HepG2 (cell line): ENCODE measurements around the gene TMEM132D. TPM values are rescaled to one million over a fixed set of nuclear protein-coding genes. Genes with fewer than 3 reads are reported as not detected.

Experiments
- ATAC-seq: fragments of 200-7000 bp; cut with Tn5 transposase; 3 replicates; pipeline ENCODE4 v1.9.1; 2020; ENCODE audit warnings: mild to moderate bottlenecking, moderate library complexity
- BruUV-seq: library from RNA; stranded (reverse); fragments of 400-500 nt; replicated peaks from 2 replicates; lab custom pipeline; 2021; lab: Mats Ljungman, UMichigan
- CTCF ChIA-PET: fragments of 300-600 bp; formaldehyde crosslinking; extraction: SDS; loops from one replicate; lab custom pipeline; 2021; ENCODE audit warnings: low total read pairs, inconsistent platforms, low intra/inter-chr PET ratio; lab: Yijun Ruan, JAX
- POLR2A ChIA-PET: fragments of 350-600 bp; sonication (Branson Sonifier 250); formaldehyde crosslinking; loops from one replicate; lab custom pipeline; 2020; ENCODE audit warnings: antibody characterized with exemption, inconsistent platforms; lab: Yijun Ruan, JAX
- DNase-seq: peaks from one replicate; pipeline ENCODE4 v3.0.0-alpha.2; 2015; ENCODE audit warnings: low spot score
- FAIRE-seq: peaks from 3 replicates; lab custom pipeline; 2011; peaks lifted over from hg19 to GRCh38; lab: Jason Lieb, UNC
- H2AFZ ChIP-seq: one replicate; pipeline ENCODE4 v1.6.1; 2011; ENCODE audit warnings: low read length, inconsistent platforms
- H3K27ac ChIP-seq: fragments of 300-600 bp; 3 replicates; pipeline ENCODE4 v1.8.0; 2011; ENCODE audit warnings: mixed run types, mild to moderate bottlenecking, mixed read lengths, low read length, inconsistent platforms; ENCODE audit not compliant: insufficient read depth; ENCODE audit errors: extremely low read length
- H3K27me3 ChIP-seq, 2 experiments: fragments of 200-600 bp in 1 of 2; 2 replicates in 1 of 2; 3 replicates in 1 of 2; pipeline versions ENCODE4 v1.6.0 to v1.8.0; 2011; ENCODE audit warnings: low read length in 2 of 2, mild to moderate bottlenecking in 2 of 2, moderate library complexity in 2 of 2, inconsistent platforms in 1 of 2; ENCODE audit not compliant: insufficient read depth in 2 of 2, control insufficient read depth in 1 of 2
- H3K36me3 ChIP-seq, 2 experiments: fragments of 200-600 bp in 1 of 2; replicated peaks in 1 of 2; 2 replicates in 1 of 2; 3 replicates in 1 of 2; pipeline versions ENCODE4 v1.5.1 to v1.8.0; 2011; ENCODE audit warnings: low read length in 2 of 2, inconsistent platforms in 1 of 2; ENCODE audit not compliant: insufficient read depth in 2 of 2, control insufficient read depth in 1 of 2
- H3K4me1 ChIP-seq: 2 replicates; pipeline ENCODE4 v1.5.1; 2012; ENCODE audit warnings: low read length, inconsistent platforms; ENCODE audit not compliant: insufficient read depth
- H3K4me2 ChIP-seq: 2 replicates; pipeline ENCODE4 v1.6.0; 2011; ENCODE audit warnings: low read depth, low read length, inconsistent platforms
- H3K4me3 ChIP-seq, 3 experiments: fragments of 200-600 bp in 1 of 3; sonication (generic), shearing (Covaris generic) in 1 of 3; replicated peaks in 1 of 3; 2 replicates each; pipeline ENCODE4 v1.5.1; 2011 to 2016; ENCODE audit warnings: low read length in 3 of 3, inconsistent platforms in 2 of 3, low read depth in 2 of 3, mild to moderate bottlenecking in 2 of 3, control low read depth in 1 of 3, mixed read lengths in 1 of 3; ENCODE audit not compliant: insufficient read depth in 1 of 3
- H3K79me2 ChIP-seq: one replicate; pipeline ENCODE4 v1.6.1; 2011; ENCODE audit warnings: low read length, inconsistent platforms; ENCODE audit not compliant: insufficient read depth
- H3K9ac ChIP-seq: 2 replicates; pipeline ENCODE4 v1.6.0; 2011; ENCODE audit warnings: mild to moderate bottlenecking, low read depth, low read length, inconsistent platforms; ENCODE audit not compliant: insufficient read depth
- H3K9me3 ChIP-seq: 2 replicates; pipeline ENCODE4 v1.5.1; 2012; ENCODE audit warnings: mild to moderate bottlenecking, low read length
- H4K20me1 ChIP-seq: 2 replicates; pipeline ENCODE4 v1.6.0; 2011; ENCODE audit warnings: inconsistent platforms, mild to moderate bottlenecking, low read length, moderate library complexity; ENCODE audit not compliant: insufficient read depth
- ETV6 ChIP-seq: sonication (generic); formaldehyde crosslinking; conservative IDR thresholded peaks from 2 replicates; pipeline ENCODE4 v1.4.0; 2020; ENCODE audit warnings: missing genetic modification reagents
- HMG20A ChIP-seq: IDR thresholded peaks from 2 replicates; pipeline ENCODE4 v1.6.1; 2016; ENCODE audit warnings: borderline replicate concordance
- KAT2B ChIP-seq: fragments of 150-350 bp; IDR thresholded peaks from 2 replicates; pipeline ENCODE4 v1.6.1; 2014; ENCODE audit warnings: low read depth, low read length, borderline replicate concordance
- NR3C1 ChIP-seq: sonication (generic); formaldehyde crosslinking; IDR thresholded peaks from 2 replicates; pipeline ENCODE4 v1.4.0; 2020; ENCODE audit warnings: missing genetic modification reagents
- PRDM10 ChIP-seq: sonication (generic); formaldehyde crosslinking; IDR thresholded peaks from 2 replicates; pipeline ENCODE4 v1.4.0; 2020; ENCODE audit warnings: low read depth, missing genetic modification reagents
- RARA ChIP-seq: IDR thresholded peaks from 2 replicates; pipeline ENCODE4 v1.6.1; 2016; ENCODE audit warnings: missing genetic modification reagents, missing compliant biosample characterization
- RFXANK ChIP-seq: IDR thresholded peaks from 2 replicates; pipeline ENCODE4 v1.6.1; 2016
- SKI ChIP-seq: fragments of 450-650 bp; IDR thresholded peaks from one replicate; pipeline ENCODE4 v1.6.1; 2018; ENCODE audit warnings: mild to moderate bottlenecking; ENCODE audit not compliant: partially characterized antibody
- STAG1 ChIP-seq: sonication (generic); formaldehyde crosslinking; IDR thresholded peaks from 2 replicates; pipeline ENCODE4 v1.4.0; 2020; ENCODE audit warnings: missing genetic modification reagents
- ZNF431 ChIP-seq: sonication (generic); formaldehyde crosslinking; IDR thresholded peaks from 2 replicates; pipeline ENCODE4 v1.9.0; 2022; ENCODE audit warnings: missing genetic modification reagents, low read depth, mild to moderate bottlenecking, borderline replicate concordance
- ZNF552 ChIP-seq: sonication (generic); formaldehyde crosslinking; IDR thresholded peaks from 2 replicates; pipeline ENCODE4 v1.9.0; 2022; ENCODE audit warnings: missing genetic modification reagents, mild to moderate bottlenecking, borderline replicate concordance
- ZNF746 ChIP-seq: sonication (generic); formaldehyde crosslinking; IDR thresholded peaks from 2 replicates; pipeline ENCODE4 v1.8.0; 2022; ENCODE audit warnings: mild to moderate bottlenecking, missing genetic modification reagents
- ZNF782 ChIP-seq: sonication (generic); formaldehyde crosslinking; IDR thresholded peaks from 2 replicates; pipeline ENCODE4 v1.4.0; 2020; ENCODE audit warnings: missing genetic modification reagents, mild to moderate bottlenecking, borderline replicate concordance
- ZSCAN30 ChIP-seq: sonication (generic); formaldehyde crosslinking; IDR thresholded peaks from 2 replicates; pipeline ENCODE4 v1.5.0; 2020; ENCODE audit warnings: mild to moderate bottlenecking, missing genetic modification reagents
- WGBS: methylation state at CpG from one replicate; pipeline ENCODE4 v1.1.6; 2017; ENCODE audit warnings: low lambda C conversion rate; 5-methylcytosine and 5-hydroxymethylcytosine counted together
- in situ Hi-C: cut with HindIII; loops from 2 replicates; pipeline ENCODE4 v1.10.0; 2017; ENCODE audit warnings: low pct_unique_long_range_greater_than_20kb; ENCODE audit not compliant: extremely low pct_ligation_motif_present
- intact Hi-C: fragments of 100-400 bp; cut with micrococcal nuclease; formaldehyde crosslinking; loops from one replicate; pipeline ENCODE4 v1.10.0; 2022; ENCODE audit not compliant: unreplicated experiment
- polyA plus RNA-seq, 8 experiments: library from polyadenylated mRNA; depleted of rRNA in 3 of 8; stranded (reverse) in 7 of 8; unstranded in 1 of 8; fragments of >200 nt; fragmentation: Illumina TruSeq in 4 of 8; extraction: Trizol in 4 of 8; gene quantifications; 2 replicates each; pipeline versions ENCODE4 v1.2.1 to v1.2.3, GENCODE V29; 2011 to 2016; ENCODE audit warnings: low read depth in 4 of 8, missing spikeins in 1 of 8, mixed read lengths in 1 of 8; ENCODE audit not compliant: insufficient read depth in 1 of 8
- total RNA-seq, 5 experiments: library from RNA; depleted of rRNA; stranded (reverse); fragments of >200 nt; fragmentation: Illumina TruSeq; extraction: Trizol; gene quantifications; 2 replicates each; pipeline ENCODE4 v1.2.3, GENCODE V29; 2016; ENCODE audit warnings: low read depth in 1 of 5

TMEM132D gene
- total and polyA plus RNA-seq, 2 of the 13 experiments (the other 11 are each of a cell fraction or from before 2014, with no cell fraction given) = not detected

GRCh38 chr12:129028844-129029243, 875.0 kb downstream of the TMEM132D start:
- in situ Hi-C loops (no loop called here), intact Hi-C loops (no loop called here)
- H3K79me2 ChIP-seq = no peaks in the 10 kb centered on the region
- H4K20me1 ChIP-seq = no peaks in the 10 kb centered on the region
- no TSS peak for BruUV-seq
- ChIA-PET POLR2A (no interaction called here), CTCF (no interaction called here)
- H3K4me1 ChIP-seq = no peaks in the 10 kb centered on the region
- FAIRE-seq = no peak
- 27% methylated on average over 13 of the region's 16 CpGs for WGBS
- no peak overlapping the region for H3K4me3 ChIP-seq
- H3K4me2 ChIP-seq = no peak overlapping the region
- H3K36me3 ChIP-seq = no peaks in the 10 kb centered on the region
- DNase-seq = no peak
- ATAC-seq = no peak
- no peak overlapping the region for H2AFZ ChIP-seq
- H3K27ac ChIP-seq = no peak overlapping the region
- no peaks in the 10 kb centered on the region for H3K9me3 ChIP-seq
- H3K27me3 ChIP-seq = peaks cover 2 to 9% of the 10 kb centered on the region in 2 experiments; a peak in 3 of 5 replicates
- no peak overlapping the region for H3K9ac ChIP-seq
- TF ChIP-seq ZNF782 (CRISPR knock-in tag) (no peak), ZNF552 (no peak), KAT2B (no peak), ZNF431 (no peak), PRDM10 (CRISPR knock-in tag) (no peak), NR3C1 (no peak), ETV6 (CRISPR knock-in tag) (no peak), SKI (no peak), ZSCAN30 (no peak), HMG20A (CRISPR knock-in tag) (no peak), STAG1 (CRISPR knock-in tag) (no peak), ZNF746 (CRISPR knock-in tag) (no peak), RARA (CRISPR knock-in tag) (no peak), RFXANK (CRISPR knock-in tag) (no peak)
